ENCODE measurements around the gene CSNK2A1.

DNA sequence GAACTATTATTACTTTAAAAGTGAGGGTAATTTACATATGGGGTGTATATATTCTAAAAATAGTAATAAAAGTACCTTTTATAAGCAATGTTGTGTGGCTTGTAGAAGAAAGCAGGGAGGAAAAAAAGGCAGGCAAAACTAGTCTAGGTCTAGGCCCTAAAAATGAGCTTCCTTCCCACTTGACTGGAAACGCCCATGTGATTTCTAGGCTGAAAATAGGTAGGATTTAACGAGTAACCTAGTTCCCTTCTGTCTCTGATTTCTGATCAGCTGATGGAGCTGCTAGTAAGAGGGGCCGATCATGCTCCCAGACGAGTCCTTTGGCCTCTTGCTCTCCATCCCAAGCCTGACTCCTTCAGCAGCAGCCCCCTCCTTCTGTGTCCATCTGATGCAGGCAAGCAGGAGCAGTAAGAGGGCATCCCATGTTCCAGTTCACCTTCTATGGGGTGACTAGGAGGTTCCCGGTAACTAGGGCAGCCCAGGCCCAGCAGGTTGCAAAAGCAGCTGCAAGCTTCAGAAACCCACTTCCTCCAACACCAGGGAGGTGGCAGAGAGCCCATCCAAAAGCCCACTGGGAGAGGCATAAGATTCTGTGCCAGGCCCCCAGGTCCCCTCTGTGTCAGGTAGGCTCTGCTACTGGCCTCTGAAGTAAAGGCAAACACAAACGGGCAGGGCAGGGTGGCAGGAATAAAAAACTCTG lies 105.7 kb downstream of the CSNK2A1 start:
- no peak for TF ChIP-seq EZH2 (IDR thresholded peaks at IDR 0.05; ENCODE audit: borderline replicate concordance, insufficient read depth, low read length, poor library complexity, severe bottlenecking)
- TF ChIP-seq, protein P1, sequence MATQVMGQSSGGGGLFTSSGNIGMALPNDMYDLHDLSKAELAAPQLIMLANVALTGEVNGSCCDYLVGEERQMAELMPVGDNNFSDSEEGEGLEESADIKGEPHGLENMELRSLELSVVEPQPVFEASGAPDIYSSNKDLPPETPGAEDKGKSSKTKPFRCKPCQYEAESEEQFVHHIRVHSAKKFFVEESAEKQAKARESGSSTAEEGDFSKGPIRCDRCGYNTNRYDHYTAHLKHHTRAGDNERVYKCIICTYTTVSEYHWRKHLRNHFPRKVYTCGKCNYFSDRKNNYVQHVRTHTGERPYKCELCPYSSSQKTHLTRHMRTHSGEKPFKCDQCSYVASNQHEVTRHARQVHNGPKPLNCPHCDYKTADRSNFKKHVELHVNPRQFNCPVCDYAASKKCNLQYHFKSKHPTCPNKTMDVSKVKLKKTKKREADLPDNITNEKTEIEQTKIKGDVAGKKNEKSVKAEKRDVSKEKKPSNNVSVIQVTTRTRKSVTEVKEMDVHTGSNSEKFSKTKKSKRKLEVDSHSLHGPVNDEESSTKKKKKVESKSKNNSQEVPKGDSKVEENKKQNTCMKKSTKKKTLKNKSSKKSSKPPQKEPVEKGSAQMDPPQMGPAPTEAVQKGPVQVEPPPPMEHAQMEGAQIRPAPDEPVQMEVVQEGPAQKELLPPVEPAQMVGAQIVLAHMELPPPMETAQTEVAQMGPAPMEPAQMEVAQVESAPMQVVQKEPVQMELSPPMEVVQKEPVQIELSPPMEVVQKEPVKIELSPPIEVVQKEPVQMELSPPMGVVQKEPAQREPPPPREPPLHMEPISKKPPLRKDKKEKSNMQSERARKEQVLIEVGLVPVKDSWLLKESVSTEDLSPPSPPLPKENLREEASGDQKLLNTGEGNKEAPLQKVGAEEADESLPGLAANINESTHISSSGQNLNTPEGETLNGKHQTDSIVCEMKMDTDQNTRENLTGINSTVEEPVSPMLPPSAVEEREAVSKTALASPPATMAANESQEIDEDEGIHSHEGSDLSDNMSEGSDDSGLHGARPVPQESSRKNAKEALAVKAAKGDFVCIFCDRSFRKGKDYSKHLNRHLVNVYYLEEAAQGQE (IDR thresholded peaks at IDR 0.05; ENCODE audit: borderline replicate concordance) = no peak
- TF ChIP-seq, protein P2, sequence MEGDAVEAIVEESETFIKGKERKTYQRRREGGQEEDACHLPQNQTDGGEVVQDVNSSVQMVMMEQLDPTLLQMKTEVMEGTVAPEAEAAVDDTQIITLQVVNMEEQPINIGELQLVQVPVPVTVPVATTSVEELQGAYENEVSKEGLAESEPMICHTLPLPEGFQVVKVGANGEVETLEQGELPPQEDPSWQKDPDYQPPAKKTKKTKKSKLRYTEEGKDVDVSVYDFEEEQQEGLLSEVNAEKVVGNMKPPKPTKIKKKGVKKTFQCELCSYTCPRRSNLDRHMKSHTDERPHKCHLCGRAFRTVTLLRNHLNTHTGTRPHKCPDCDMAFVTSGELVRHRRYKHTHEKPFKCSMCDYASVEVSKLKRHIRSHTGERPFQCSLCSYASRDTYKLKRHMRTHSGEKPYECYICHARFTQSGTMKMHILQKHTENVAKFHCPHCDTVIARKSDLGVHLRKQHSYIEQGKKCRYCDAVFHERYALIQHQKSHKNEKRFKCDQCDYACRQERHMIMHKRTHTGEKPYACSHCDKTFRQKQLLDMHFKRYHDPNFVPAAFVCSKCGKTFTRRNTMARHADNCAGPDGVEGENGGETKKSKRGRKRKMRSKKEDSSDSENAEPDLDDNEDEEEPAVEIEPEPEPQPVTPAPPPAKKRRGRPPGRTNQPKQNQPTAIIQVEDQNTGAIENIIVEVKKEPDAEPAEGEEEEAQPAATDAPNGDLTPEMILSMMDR (IDR thresholded peaks at IDR 0.05; ENCODE audit: poor library complexity, severe bottlenecking) = no peak
